ENCODE measurements around the gene CES1. TPM values are rescaled to one million over a fixed set of nuclear protein-coding genes. Genes with fewer than 3 reads are reported as not detected.

CES1 gene
- total RNA-seq, 2 experiments from 2014 or later: not detected

Other genes starting within 250 kb of the CES1 start
- not detected for gene SLC6A2, start 177.1 kb downstream of the CES1 start, total RNA-seq
- not detected for gene CES5A, start 42.3 kb upstream of the CES1 start, total RNA-seq